Heart left ventricle (tissue), 13 donors: ENCODE results near the gene HOXC5.

Experiments used
- CTCF ChIP-seq, 12 donors: fragments of 200-600 bp; sonication (generic) in 4 of 12; IDR thresholded peaks; one replicate each; pipeline versions ENCODE4 v1.5.0 to v1.8.0; 2018 to 2022; ENCODE audit warnings: antibody characterized with exemption in 12 of 12, mild to moderate bottlenecking in 5 of 12
- POLR2A ChIP-seq, 2 donors: fragments of 450-650 bp; IDR thresholded peaks; one replicate each; pipeline ENCODE4 v1.6.1; 2017; ENCODE audit warnings: antibody characterized with exemption in 2 of 2, mild to moderate bottlenecking in 2 of 2, moderate library complexity in 2 of 2
- donor health status: ischemic (EF 13 %, LVEDD 7.1; RV severe dilation, severe dysfunction).
- donor health status: DM: no; HTN: yes; CAD: no.
- donor health status: DM: no; HTN: no; CAD: no.
- donor health status: ischemic (EF 25% LVEDD 6.9; RV normal size, moderate dysfunction).
- donor health status: ischemic (EF 25% LVEDD 5.7; RV mildly dilated, moderate dysfunction).
- donor health status: ischemic (EF 35%, LVEDD 5.7; RV mildly dilated, moderate dysfunction).
- donor health status: nonischemic (EF 11% LVEDD 7.7; RV severe dilation, severe dysfunction).
- donor health status: DM: yes; HTN: yes; CAD: no.
- donor health status: PGD.
- donor health status: ischemic (EF 29% LVEDD 5.4; RV normal size, mild dysfunction).
- donor health status: nonischemic (EF 23%, LVEDD 6.1; RV moderate dilation, normal function).

- no peak for TF ChIP-seq CTCF (IDR thresholded peaks at IDR 0.05)
- no peak for TF ChIP-seq POLR2A (IDR thresholded peaks at IDR 0.05)
Observed at GRCh38 chr12:54028314-54029201, 4.3 kb upstream of the HOXC5 start, which contains the start of gene HOXC6.
